ENCODE results near the gene CA5B. TPM values are rescaled to one million over a fixed set of nuclear protein-coding genes. Genes with fewer than 3 reads are reported as not detected.
"Not testable (repeated sequence)": the region's sequence is repeated elsewhere in the genome, so short reads cannot be mapped to it uniquely, and the experiment has no call there.

The CA5B gene
- total RNA-seq, 2 donors from 2014 or later: 59.2 to 82.2 TPM

DNA sequence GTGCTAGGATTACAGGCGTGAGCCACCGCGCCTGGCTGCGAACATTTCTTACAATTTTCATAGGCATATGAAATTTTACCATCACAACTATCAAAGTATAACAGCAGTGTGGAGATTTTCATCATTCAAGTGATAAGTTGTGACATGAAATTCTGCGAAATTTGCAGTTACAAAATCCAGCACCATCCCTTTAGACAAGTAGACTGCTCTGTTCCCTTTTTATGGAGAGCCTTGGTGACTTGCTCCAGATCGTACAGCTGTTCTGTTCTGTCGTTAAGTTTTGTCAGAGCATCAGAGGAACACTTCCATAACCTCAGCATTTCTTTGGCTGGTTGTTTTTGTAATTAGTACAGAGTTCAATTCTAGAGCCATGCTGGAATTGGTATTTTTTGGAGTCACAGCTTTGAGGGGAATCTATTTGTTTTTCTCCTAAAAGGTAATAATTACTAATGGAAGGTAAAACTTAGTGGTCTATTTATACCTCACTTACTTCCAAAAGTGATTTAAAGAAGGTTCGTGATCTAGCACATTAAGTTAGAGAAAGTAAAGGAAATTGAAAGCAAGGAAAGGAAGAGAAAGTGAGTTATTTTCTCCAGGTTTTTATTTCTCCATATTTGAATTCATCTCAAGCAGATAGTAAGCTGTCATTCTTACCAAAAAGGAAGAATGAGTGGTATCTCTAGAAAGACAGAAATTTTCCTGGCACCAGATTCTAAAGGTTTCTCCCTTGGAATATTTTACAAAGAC lies 74.3 kb downstream of the CA5B start:
- H3K27ac Mint-ChIP-seq: no peak overlapping the region
- H3K27me3 Mint-ChIP-seq: no peaks in the 10 kb centered on the region
- H3K36me3 Mint-ChIP-seq (ENCODE audit: low read depth): no peaks in the 10 kb centered on the region
- no peak for ATAC-seq
- H3K4me3 Mint-ChIP-seq: no peak overlapping the region
- DNase-seq: no peak
- no peaks in the 10 kb centered on the region for H3K9me3 ChIP-seq (ENCODE audit: control insufficient read depth, low read length, poor library complexity, severe bottlenecking)
- peaks cover 20% of the 10 kb centered on the region for H3K4me1 Mint-ChIP-seq

GRCh38 chrX:15813416-15813815 lies 75.3 kb downstream of the CA5B start:
- DNase-seq: no peak
- Mint-ChIP-seq H3K4me3 (no peak overlapping the region), H3K27me3 (no peaks in the 10 kb centered on the region), H3K27ac (peak overlapping the region; percentile 2), H3K36me3 (ENCODE audit: low read depth) (peaks cover 2% of the 10 kb centered on the region), H3K4me1 (peaks cover 23% of the 10 kb centered on the region)
- ATAC-seq: no peak
- H3K9me3 ChIP-seq (ENCODE audit: control insufficient read depth, low read length, poor library complexity, severe bottlenecking): no peaks in the 10 kb centered on the region

DNA sequence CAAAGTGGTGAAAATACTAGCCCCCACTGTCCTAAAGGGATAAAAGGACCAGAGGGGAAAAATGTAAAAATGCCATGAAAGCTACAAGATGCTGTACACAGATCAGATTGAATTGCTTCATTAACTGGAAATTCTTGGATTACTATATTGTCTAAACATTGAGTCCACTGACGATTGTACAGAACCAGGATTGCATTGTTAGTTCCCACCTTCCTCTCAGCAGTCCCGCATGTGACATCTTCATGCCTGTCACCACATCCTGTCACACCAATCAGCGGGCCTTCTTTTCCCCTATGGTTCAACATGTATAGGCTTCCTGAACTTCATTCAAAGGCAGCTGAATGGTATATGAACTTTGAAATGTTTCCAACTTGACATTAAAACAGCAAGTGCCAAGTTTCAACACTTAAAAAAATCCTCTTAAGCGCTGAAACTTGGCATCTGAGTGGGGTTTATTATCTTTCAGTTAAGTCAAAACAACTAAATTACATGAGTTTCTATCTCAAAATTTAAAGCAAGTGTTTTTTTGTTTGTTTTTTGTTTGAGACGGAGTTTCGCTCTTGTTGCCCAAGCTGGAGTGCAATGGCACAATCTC lies 76.8 kb downstream of the CA5B start:
- Mint-ChIP-seq H3K27ac (no peak overlapping the region), H3K27me3 (no peaks in the 10 kb centered on the region), H3K4me3 (no peak overlapping the region), H3K4me1 (peaks cover 23% of the 10 kb centered on the region), H3K36me3 (ENCODE audit: low read depth) (peaks cover 2% of the 10 kb centered on the region)
- ATAC-seq: no peak
- H3K9me3 ChIP-seq (ENCODE audit: control insufficient read depth, low read length, poor library complexity, severe bottlenecking): no peaks in the 10 kb centered on the region
- DNase-seq: no peak

- H3K27ac Mint-ChIP-seq: no peak overlapping the region
- ATAC-seq (peak; percentile 77), DNase-seq (no peak)
- H3K9me3 ChIP-seq (ENCODE audit: control insufficient read depth, low read length, poor library complexity, severe bottlenecking): no peaks in the 10 kb centered on the region
- H3K36me3 Mint-ChIP-seq (ENCODE audit: low read depth): peaks cover 2% of the 10 kb centered on the region
- no peak overlapping the region for H3K4me3 Mint-ChIP-seq
- H3K4me1 Mint-ChIP-seq: peaks cover 23% of the 10 kb centered on the region
- H3K27me3 Mint-ChIP-seq: no peaks in the 10 kb centered on the region
Observed at GRCh38 chrX:15815779-15816437, 77.8 kb downstream of the CA5B start.

DNA sequence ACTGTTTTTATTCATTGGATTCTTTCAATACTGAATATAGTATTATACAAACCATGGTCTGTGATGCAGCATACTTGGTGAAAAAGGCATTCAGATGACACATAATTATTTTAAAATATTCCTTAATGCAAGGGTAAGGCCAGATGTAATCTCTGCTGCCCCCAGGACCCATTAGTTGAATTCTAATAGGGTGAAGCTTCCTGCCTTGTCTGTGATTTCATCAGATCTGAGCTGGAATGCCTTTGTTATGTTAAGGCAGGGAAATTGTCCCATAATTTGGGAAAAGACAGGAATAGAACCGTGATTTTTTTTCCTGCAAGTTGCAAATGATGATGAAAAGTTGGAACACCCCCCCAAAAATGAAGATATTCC lies 78.4 kb downstream of the CA5B start:
- Mint-ChIP-seq H3K4me3 (no peak overlapping the region), H3K4me1 (peaks cover 23% of the 10 kb centered on the region), H3K27me3 (no peaks in the 10 kb centered on the region), H3K36me3 (ENCODE audit: low read depth) (peaks cover 2% of the 10 kb centered on the region), H3K27ac (peak overlapping the region; percentile 8)
- ATAC-seq: peak; percentile 6
- DNase-seq: no peak
- no peaks in the 10 kb centered on the region for H3K9me3 ChIP-seq (ENCODE audit: control insufficient read depth, low read length, poor library complexity, severe bottlenecking)

DNA sequence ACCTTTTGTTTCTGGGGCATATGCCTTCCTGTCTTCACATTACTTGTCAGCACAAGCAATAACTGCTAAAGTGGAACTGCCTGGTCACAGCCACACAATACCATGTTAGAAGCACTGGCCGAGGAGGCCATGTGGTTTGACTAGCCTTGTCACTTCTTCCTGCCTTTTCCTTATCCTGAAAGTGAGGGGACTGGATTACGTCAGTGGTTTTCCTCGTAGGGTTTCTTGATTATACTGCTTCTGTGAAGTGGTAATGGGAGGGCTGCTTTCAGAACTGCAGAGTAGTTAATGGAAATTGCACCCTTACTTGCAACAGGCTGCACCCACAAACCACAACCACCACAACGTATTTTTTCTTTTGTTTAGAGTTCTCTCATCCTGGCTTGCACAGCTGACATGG lies 78.8 kb downstream of the CA5B start:
- H3K9me3 ChIP-seq (ENCODE audit: control insufficient read depth, low read length, poor library complexity, severe bottlenecking): no peaks in the 10 kb centered on the region
- H3K27ac Mint-ChIP-seq: peak overlapping the region; percentile 8
- H3K4me3 Mint-ChIP-seq: peak overlapping the region; percentile 63
- H3K36me3 Mint-ChIP-seq (ENCODE audit: low read depth): peaks cover 2% of the 10 kb centered on the region
- peak; percentile 81 for ATAC-seq
- H3K27me3 Mint-ChIP-seq: no peaks in the 10 kb centered on the region
- no peak for DNase-seq
- peaks cover 23% of the 10 kb centered on the region for H3K4me1 Mint-ChIP-seq

DNA sequence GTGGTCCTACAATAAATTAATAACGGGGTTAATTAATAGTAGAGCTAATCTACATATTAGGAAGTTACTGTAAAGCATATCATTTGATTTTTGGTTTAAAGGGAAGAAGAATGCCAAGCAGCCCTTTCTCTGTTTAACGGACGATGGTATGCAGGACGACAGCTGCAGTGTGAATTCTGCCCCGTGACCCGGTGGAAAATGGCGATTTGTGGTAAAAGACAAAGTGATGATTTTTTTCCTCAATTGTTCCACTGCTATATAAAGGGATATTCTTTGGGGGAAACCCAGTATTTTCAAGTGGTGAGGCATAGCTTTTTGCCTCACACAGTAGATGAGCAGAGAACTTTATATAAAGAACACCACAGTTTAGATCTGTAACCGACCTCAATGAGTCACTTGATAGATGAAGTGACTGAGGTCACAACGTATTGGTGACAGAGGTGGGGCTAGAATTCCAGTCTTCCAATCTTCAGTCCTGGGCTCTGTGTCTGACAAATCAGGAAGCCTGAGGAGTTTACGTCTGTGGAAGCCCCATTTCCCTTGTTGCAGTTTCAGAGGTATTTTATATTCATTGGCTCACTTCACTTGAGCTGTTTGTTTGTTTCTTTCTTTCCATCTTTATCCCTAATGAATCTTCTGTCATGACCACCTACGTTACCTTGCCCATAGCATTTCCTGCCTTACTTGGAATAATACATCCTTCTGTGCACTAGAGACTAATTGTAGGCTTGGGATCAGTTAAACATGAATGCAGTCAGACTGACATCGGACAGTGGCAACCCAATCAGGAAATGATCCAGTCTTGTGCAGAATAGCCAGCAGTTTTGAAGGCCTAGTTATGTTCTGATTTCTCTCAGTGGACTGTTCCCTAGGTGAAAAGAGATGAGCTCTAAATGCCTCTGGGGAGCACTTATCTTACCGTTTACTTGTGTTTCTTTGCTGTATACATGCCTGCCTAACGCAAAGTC lies 82.3 kb downstream of the CA5B start:
- Mint-ChIP-seq H3K4me3 (no peak overlapping the region), H3K27ac (peak overlapping the region; percentile 51), H3K4me1 (peaks cover 14% of the 10 kb centered on the region), H3K36me3 (ENCODE audit: low read depth) (peaks cover 5% of the 10 kb centered on the region), H3K27me3 (no peaks in the 10 kb centered on the region)
- DNase-seq (no peak), ATAC-seq (no peak)
- no peaks in the 10 kb centered on the region for H3K9me3 ChIP-seq (ENCODE audit: control insufficient read depth, low read length, poor library complexity, severe bottlenecking)

DNA sequence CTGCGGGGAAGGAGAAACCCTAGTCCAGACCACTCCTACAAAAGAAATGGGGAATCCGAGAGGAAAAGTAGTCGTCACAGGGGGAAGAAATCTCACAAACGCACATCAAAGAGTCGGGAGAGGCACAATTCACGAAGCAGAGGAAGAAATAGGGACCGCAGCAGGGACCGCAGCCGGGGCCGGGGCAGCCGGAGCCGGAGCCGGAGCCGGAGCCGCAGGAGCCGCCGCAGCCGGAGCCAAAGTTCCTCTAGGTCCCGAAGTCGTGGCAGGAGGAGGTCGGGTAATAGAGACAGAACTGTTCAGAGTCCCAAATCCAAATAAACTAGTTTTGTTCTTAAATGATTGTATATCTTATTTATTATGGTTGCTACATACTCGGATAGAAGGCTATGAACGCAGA lies 84.9 kb downstream of the CA5B start:
- H3K9me3 ChIP-seq (ENCODE audit: control insufficient read depth, low read length, poor library complexity, severe bottlenecking): no peaks in the 10 kb centered on the region
- H3K27ac Mint-ChIP-seq: no peak overlapping the region
- no peak for ATAC-seq
- peaks cover 4% of the 10 kb centered on the region for H3K36me3 Mint-ChIP-seq (ENCODE audit: low read depth)
- no peak for DNase-seq
- H3K27me3 Mint-ChIP-seq: no peaks in the 10 kb centered on the region
- peaks cover 2% of the 10 kb centered on the region for H3K4me1 Mint-ChIP-seq
- H3K4me3 Mint-ChIP-seq: no peak overlapping the region

DNA sequence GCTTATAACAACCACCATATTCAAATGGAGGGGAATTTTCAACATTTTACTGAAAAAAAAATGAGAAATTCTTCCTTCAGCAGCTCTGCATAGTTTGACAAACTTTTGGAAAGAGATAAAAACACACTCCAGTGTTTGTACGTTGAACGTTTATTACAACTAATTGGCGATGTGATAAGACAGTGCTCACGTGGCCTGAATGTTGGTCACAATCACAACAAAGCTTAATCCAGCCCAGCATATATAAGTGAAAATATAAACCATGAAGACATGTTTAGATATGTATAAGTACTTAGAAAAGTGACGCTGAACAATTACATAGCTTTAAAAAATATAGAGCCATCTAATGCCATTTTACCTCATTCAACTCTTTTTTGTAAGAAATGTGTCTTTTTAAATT lies 87.9 kb downstream of the CA5B start:
- Mint-ChIP-seq H3K4me3 (no peak overlapping the region), H3K27ac (no peak overlapping the region), H3K36me3 (ENCODE audit: low read depth) (peaks cover 3% of the 10 kb centered on the region), H3K4me1 (no peaks in the 10 kb centered on the region), H3K27me3 (no peaks in the 10 kb centered on the region)
- H3K9me3 ChIP-seq (ENCODE audit: control insufficient read depth, low read length, poor library complexity, severe bottlenecking): no peaks in the 10 kb centered on the region
- no peak for DNase-seq
- no peak for ATAC-seq

- ATAC-seq (no peak), DNase-seq (no peak)
- Mint-ChIP-seq H3K27me3 (no peaks in the 10 kb centered on the region), H3K36me3 (ENCODE audit: low read depth) (no peaks in the 10 kb centered on the region), H3K4me3 (no peak overlapping the region), H3K27ac (no peak overlapping the region), H3K4me1 (peaks cover 3% of the 10 kb centered on the region)
- no peaks in the 10 kb centered on the region for H3K9me3 ChIP-seq (ENCODE audit: control insufficient read depth, low read length, poor library complexity, severe bottlenecking)
Observed at GRCh38 chrX:15829217-15829616, 91.1 kb downstream of the CA5B start.

DNA sequence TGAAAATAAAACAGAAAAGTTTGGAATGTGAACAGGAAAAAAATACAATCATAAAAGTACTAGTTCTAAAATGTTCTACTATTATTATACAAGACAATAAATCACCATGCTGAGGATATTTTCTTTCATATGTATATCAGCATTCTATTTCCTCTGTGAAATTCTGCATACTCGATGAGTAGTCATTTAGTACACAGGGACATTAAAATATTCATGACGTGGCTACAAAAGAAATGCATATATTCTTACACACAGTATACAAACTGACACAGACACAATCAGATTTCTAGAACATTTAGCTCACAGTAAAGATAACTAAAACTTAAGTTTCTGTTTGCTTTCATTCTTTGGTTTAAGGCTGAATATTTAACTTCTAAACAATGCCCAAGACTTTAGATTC lies 93.3 kb downstream of the CA5B start:
- ATAC-seq; H3K9me3 ChIP-seq (ENCODE audit: control insufficient read depth, low read length, poor library complexity, severe bottlenecking); DNase-seq; H3K4me1 Mint-ChIP-seq; H3K27me3 Mint-ChIP-seq; H3K36me3 Mint-ChIP-seq (ENCODE audit: low read depth); H3K27ac Mint-ChIP-seq; H3K4me3 Mint-ChIP-seq: not testable (repeated sequence)

- peaks cover 3% of the 10 kb centered on the region for H3K4me1 Mint-ChIP-seq
- no peak for DNase-seq
- no peaks in the 10 kb centered on the region for H3K27me3 Mint-ChIP-seq
- ATAC-seq: no peak
- H3K36me3 Mint-ChIP-seq (ENCODE audit: low read depth): no peaks in the 10 kb centered on the region
- H3K27ac Mint-ChIP-seq: no peak overlapping the region
- H3K4me3 Mint-ChIP-seq: no peak overlapping the region
- H3K9me3 ChIP-seq (ENCODE audit: control insufficient read depth, low read length, poor library complexity, severe bottlenecking): no peaks in the 10 kb centered on the region
Observed at GRCh38 chrX:15834053-15834452, 96.0 kb downstream of the CA5B start.
